Endothelial cell of umbilical vein (primary cell): Measurements from ENCODE around the gene SARNP. TPM values are rescaled to one million over a fixed set of nuclear protein-coding genes. Genes with fewer than 3 reads are reported as not detected.

Experiments
- BruUV-seq: library from RNA; stranded (reverse); fragments of 400-500 nt; replicated peaks from 2 replicates; lab custom pipeline; 2021; lab: Mats Ljungman, UMichigan
- CTCF ChIA-PET: fragments of 300-600, 350-600 bp; sonication (Branson Sonifier 250); formaldehyde crosslinking; loops from one replicate; lab custom pipeline; 2021; ENCODE audit warnings: antibody characterized with exemption, inconsistent platforms; lab: Charles Lee
- POLR2A ChIA-PET: fragments of 300-600, 350-600 bp; sonication (Branson Sonifier 250); formaldehyde crosslinking; loops from one replicate; lab custom pipeline; 2021; ENCODE audit warnings: antibody characterized with exemption, inconsistent platforms; lab: Charles Lee
- DNase-seq: peaks from one replicate; pipeline ENCODE4 v3.0.0-alpha.2; 2011; ENCODE audit warnings: low read depth, low spot score
- FAIRE-seq: peaks from 2 replicates; lab custom pipeline; 2011; peaks lifted over from hg19 to GRCh38; lab: Jason Lieb, UNC
- H2AFZ ChIP-seq: 2 replicates; pipeline ENCODE4 v1.6.0; 2012; ENCODE audit warnings: low read depth, low read length, control low read depth, inconsistent platforms
- H3K27ac ChIP-seq: 2 replicates; pipeline ENCODE4 v1.5.1; 2011; ENCODE audit warnings: low read depth, mild to moderate bottlenecking, control low read depth, low read length, moderate library complexity; ENCODE audit not compliant: insufficient read depth
- H3K27me3 ChIP-seq, 2 experiments: 2 replicates each; pipeline versions ENCODE4 v1.6.0 to v1.6.1; 2011; ENCODE audit warnings: low read length in 2 of 2, mixed read lengths in 1 of 2; ENCODE audit not compliant: control insufficient read depth in 2 of 2, insufficient read depth in 2 of 2
- H3K36me3 ChIP-seq, 2 experiments: 2 replicates in 1 of 2; 3 replicates in 1 of 2; pipeline ENCODE4 v1.5.1; 2011; ENCODE audit warnings: low read length in 2 of 2, mild to moderate bottlenecking in 1 of 2, moderate library complexity in 1 of 2; ENCODE audit not compliant: control insufficient read depth in 2 of 2, insufficient read depth in 2 of 2; ENCODE audit errors: extremely low read depth in 1 of 2
- H3K4me1 ChIP-seq: 3 replicates; pipeline ENCODE4 v1.5.1; 2011; ENCODE audit warnings: mild to moderate bottlenecking, low read length; ENCODE audit not compliant: control insufficient read depth, insufficient read depth; ENCODE audit errors: extremely low read depth
- H3K4me2 ChIP-seq: 2 replicates; pipeline ENCODE4 v1.6.1; 2011; ENCODE audit warnings: low read length, control low read depth, mixed read lengths; ENCODE audit not compliant: insufficient read depth
- H3K4me3 ChIP-seq, 3 experiments: fragments of 200-600 bp in 1 of 3; sonication (generic), shearing (Covaris generic) in 1 of 3; replicated peaks in 1 of 3; 2 replicates each; pipeline ENCODE4 v1.5.1; 2011 to 2016; ENCODE audit warnings: control low read depth in 3 of 3, low read length in 3 of 3, mild to moderate bottlenecking in 2 of 3, inconsistent platforms in 1 of 3, low read depth in 1 of 3, moderate library complexity in 1 of 3; ENCODE audit not compliant: insufficient read depth in 1 of 3
- H3K79me2 ChIP-seq: 2 replicates; pipeline ENCODE4 v1.6.0; 2012; ENCODE audit warnings: low read length, inconsistent platforms; ENCODE audit not compliant: control insufficient read depth, insufficient read depth
- H3K9ac ChIP-seq: replicated peaks from 2 replicates; pipeline ENCODE3; 2011; ENCODE audit warnings: low read length, control low read depth; ENCODE audit not compliant: insufficient read depth; ENCODE audit errors: extremely low read depth
- H3K9me1 ChIP-seq: replicated peaks from 3 replicates; pipeline ENCODE4 v1.6.0; 2011; ENCODE audit warnings: mild to moderate bottlenecking, low read length; ENCODE audit not compliant: control insufficient read depth, insufficient read depth; ENCODE audit errors: extremely low read depth
- H3K9me3 ChIP-seq: replicated peaks from 2 replicates; pipeline ENCODE4 v1.5.1; 2012; ENCODE audit warnings: low read length, inconsistent platforms; ENCODE audit not compliant: control insufficient read depth, insufficient read depth
- H4K20me1 ChIP-seq: replicated peaks from 2 replicates; pipeline ENCODE3; 2011; ENCODE audit warnings: mild to moderate bottlenecking, low read length; ENCODE audit not compliant: control insufficient read depth, insufficient read depth; ENCODE audit errors: extremely low read depth
- CTCF ChIP-seq, 2 donors: IDR thresholded peaks; 1 replicate in 1 of 2; 2 replicates in 1 of 2; pipeline ENCODE4 v1.5.1; 2011; ENCODE audit warnings: low read length in 2 of 2, mild to moderate bottlenecking in 2 of 2, moderate library complexity in 2 of 2, control low read depth in 1 of 2, inconsistent platforms in 1 of 2, low read depth in 1 of 2; ENCODE audit not compliant: insufficient read depth in 1 of 2; ENCODE audit errors: extremely low read depth in 1 of 2
- EZH2 ChIP-seq: IDR thresholded peaks from 2 replicates; pipeline ENCODE4 v1.6.1; 2012; ENCODE audit warnings: borderline replicate concordance, low read depth, mild to moderate bottlenecking, moderate library complexity, low read length, inconsistent platforms; ENCODE audit not compliant: severe bottlenecking
- FOS ChIP-seq: IDR thresholded peaks from 2 replicates; pipeline ENCODE4 v1.6.1; 2011; ENCODE audit warnings: mild to moderate bottlenecking, low read length, moderate library complexity, borderline replicate concordance; ENCODE audit not compliant: insufficient read depth
- GATA2 ChIP-seq: IDR thresholded peaks from 2 replicates; pipeline ENCODE4 v1.7.0; 2011; ENCODE audit warnings: low read depth, mild to moderate bottlenecking, moderate library complexity, mixed read lengths, low read length; ENCODE audit not compliant: insufficient read length, insufficient read depth
- JUN ChIP-seq: IDR thresholded peaks from 2 replicates; pipeline ENCODE4 v1.6.1; 2011; ENCODE audit warnings: borderline replicate concordance, low read depth; ENCODE audit not compliant: insufficient read length, insufficient read depth
- MAX ChIP-seq: IDR thresholded peaks from 2 replicates; pipeline ENCODE4 v1.6.1; 2011; ENCODE audit not compliant: insufficient read depth, insufficient read length
- MYC ChIP-seq: IDR thresholded peaks from one replicate; pipeline ENCODE4 v1.6.1; 2011; ENCODE audit warnings: mild to moderate bottlenecking, low read depth, low read length
- POLR2A ChIP-seq: IDR thresholded peaks from 2 replicates; pipeline ENCODE4 v1.6.1; 2012; ENCODE audit warnings: low read depth, mild to moderate bottlenecking, control low read depth, low read length
- POLR2AphosphoS5 ChIP-seq: IDR thresholded peaks from 2 replicates; pipeline ENCODE4 v1.6.1; 2012; ENCODE audit warnings: low read depth, mild to moderate bottlenecking, control low read depth, low read length, moderate library complexity; ENCODE audit not compliant: insufficient read depth
- dilution Hi-C: fragments of 300-500 bp; cut with MboI; formaldehyde crosslinking; loops from one replicate; pipeline ENCODE4 v1.15.0; 2019; ENCODE audit warnings: low sequenced_read_pairs; ENCODE audit not compliant: extremely low pct_ligation_motif_present
- intact Hi-C: fragments of 100-400 bp; cut with micrococcal nuclease; formaldehyde crosslinking; loops from one replicate; pipeline ENCODE4 v1.10.0; 2022
- polyA plus RNA-seq, 4 experiments: library from polyadenylated mRNA; depleted of rRNA in 3 of 4; stranded (reverse) in 3 of 4; unstranded in 1 of 4; fragments of >200 nt; gene quantifications; 2 replicates each; pipeline versions ENCODE4 v1.2.1 to v1.2.3, GENCODE V29; 2011 to 2012; ENCODE audit warnings: missing spikeins in 1 of 4
- total RNA-seq: library from RNA; stranded (reverse); gene quantifications from 2 replicates; pipeline ENCODE4 v1.2.3, GENCODE V29; 2021

Gene SARNP
- total and polyA plus RNA-seq, 2 donors (not counting 3 experiments of a cell fraction or from before 2014, with no cell fraction given): 88.1 to 101 TPM

- no peaks in the 10 kb centered on the region for H3K9me1 ChIP-seq
- H3K36me3 ChIP-seq: peaks cover 6 to 12% of the 10 kb centered on the region in 2 experiments
- no TSS peak for BruUV-seq
- no peak within 1 kb of the TSS for H3K27ac ChIP-seq
- no peak within 1 kb of the TSS for H2AFZ ChIP-seq
- peaks cover 28% of the 10 kb centered on the region for H3K4me1 ChIP-seq
- no peak within 1 kb of the TSS for H3K4me2 ChIP-seq
- CTCF ChIA-PET: interaction anchor here (1.0 to 11.1 kb wide), 10 partner anchors 10 to 531 kb away, joined by 3 to 151 read pairs (median 9); partner anchors contain the start of gene CD63
- intact Hi-C loops: loop anchor here (5.0 kb wide), 1 partner anchor 533 kb away; no protein-coding TSS in a partner anchor
- H3K9ac ChIP-seq: no peak within 1 kb of the TSS
- dilution Hi-C loops: no loop called here
- TF ChIP-seq GATA2 (no peak), MAX (no peak), FOS (no peak), MYC (no peak), JUN (no peak), POLR2A (no peak), CTCF (IDR thresholded peaks at IDR 0.05; ENCODE audit: extremely low read depth in 1 of 2, insufficient read depth in 1 of 2, low read depth in 1 of 2, low read length in 2 of 2) (no peak), POLR2AphosphoS5 (no peak), EZH2 (no peak)
- DNase-seq (no peak), FAIRE-seq (no peak)
- no peaks in the 10 kb centered on the region for H4K20me1 ChIP-seq
- H3K9me3 ChIP-seq: no peaks in the 10 kb centered on the region
- POLR2A ChIA-PET: no interaction called here
- no peaks in the 10 kb centered on the region for H3K27me3 ChIP-seq
- H3K79me2 ChIP-seq: no peaks in the 10 kb centered on the region
- H3K4me3 ChIP-seq: no peak within 1 kb of the TSS
Measured at GRCh38 chr12:55720071-55720564, 97.4 kb downstream of the SARNP start, which contains the start of gene RDH5. RDH5 (plus strand) TSS chr12:55720393; CDS start chr12:55721185, 792 bp downstream.
